Naive thymus-derived CD4-positive, alpha-beta T cell (primary cell): ENCODE measurements around the gene TRIM45. TPM values are rescaled to one million over a fixed set of nuclear protein-coding genes. Genes with fewer than 3 reads are reported as not detected.
A peak's percentile ranks its signal among the peaks of the same experiment; 100 is the strongest.

Source experiments
- ATAC-seq: fragments of 150-1000 bp; cut with Tn5 transposase; 2 replicates; pipeline ENCODE4 v1.10.0; 2021; ENCODE audit warnings: mild to moderate bottlenecking, moderate library complexity
- CTCF ChIA-PET: fragments of 350-600 bp; sonication (Branson Sonifier 250); formaldehyde crosslinking; loops from one replicate; lab custom pipeline; 2021; ENCODE audit warnings: antibody characterized with exemption; lab: Charles Lee
- POLR2A ChIA-PET: fragments of 350-600 bp; sonication (Branson Sonifier 250); formaldehyde crosslinking; loops from one replicate; lab custom pipeline; 2021; ENCODE audit warnings: antibody characterized with exemption, inconsistent platforms; lab: Charles Lee
- DNase-seq, 9 donors: peaks; one replicate each; pipeline versions ENCODE4 v3.0.0 to v3.0.0-alpha.2; 2020 to 2022; ENCODE audit warnings: mixed read lengths in 1 of 9
- H3K27ac ChIP-seq: one replicate; pipeline ENCODE4 v1.7.0; 2013; ENCODE audit warnings: mild to moderate bottlenecking, low read depth, low read length, moderate library complexity
- H3K27me3 ChIP-seq, 2 donors: one replicate each; pipeline ENCODE4 v1.7.0; 2013; ENCODE audit warnings: low read length in 2 of 2, mild to moderate bottlenecking in 2 of 2, moderate library complexity in 2 of 2; ENCODE audit not compliant: control insufficient read depth in 2 of 2, insufficient read depth in 2 of 2
- H3K36me3 ChIP-seq, 3 experiments: 1 replicate in 2 of 3; 2 replicates in 1 of 3; pipeline ENCODE4 v1.7.0; 2013; ENCODE audit warnings: low read length in 3 of 3, mild to moderate bottlenecking in 3 of 3, moderate library complexity in 1 of 3; ENCODE audit not compliant: insufficient read depth in 3 of 3, control insufficient read depth in 2 of 3
- H3K4me1 ChIP-seq, 2 donors: one replicate each; pipeline ENCODE4 v1.7.0; 2013; ENCODE audit warnings: low read length in 2 of 2, mild to moderate bottlenecking in 2 of 2, moderate library complexity in 1 of 2; ENCODE audit not compliant: control insufficient read depth in 2 of 2, insufficient read depth in 2 of 2
- H3K4me3 ChIP-seq: 2 replicates; pipeline ENCODE4 v1.7.0; 2013; ENCODE audit warnings: mild to moderate bottlenecking, low read length
- H3K9me3 ChIP-seq, 3 experiments: 1 replicate in 2 of 3; 2 replicates in 1 of 3; pipeline ENCODE4 v1.7.0; 2013; ENCODE audit warnings: low read length in 3 of 3; ENCODE audit not compliant: control insufficient read depth in 2 of 3
- H3K27ac Mint-ChIP-seq, 9 donors: one replicate each; pipeline ENCODE4 v1.8.0; 2020 to 2022; ENCODE audit warnings: mixed read lengths in 9 of 9, mild to moderate bottlenecking in 8 of 9, moderate library complexity in 5 of 9, inconsistent platforms in 2 of 9
- H3K27me3 Mint-ChIP-seq, 5 donors: one replicate each; pipeline ENCODE4 v1.8.0; 2021 to 2022; ENCODE audit warnings: mixed read lengths in 5 of 5, mild to moderate bottlenecking in 1 of 5
- H3K36me3 Mint-ChIP-seq, 5 donors: one replicate each; pipeline ENCODE4 v1.8.0; 2020 to 2022; ENCODE audit warnings: mixed read lengths in 5 of 5, mild to moderate bottlenecking in 3 of 5, inconsistent platforms in 1 of 5
- H3K4me1 Mint-ChIP-seq, 7 donors: one replicate each; pipeline ENCODE4 v1.8.0; 2020 to 2022; ENCODE audit warnings: mixed read lengths in 7 of 7, mild to moderate bottlenecking in 3 of 7, inconsistent platforms in 1 of 7
- H3K4me3 Mint-ChIP-seq, 10 donors: one replicate each; pipeline ENCODE4 v1.8.0; 2020 to 2022; ENCODE audit warnings: mild to moderate bottlenecking in 10 of 10, mixed read lengths in 10 of 10, moderate library complexity in 6 of 10, inconsistent platforms in 2 of 10
- H3K9me3 Mint-ChIP-seq, 11 donors: one replicate each; pipeline ENCODE4 v1.8.0; 2020 to 2022; ENCODE audit warnings: mixed read lengths in 11 of 11, mild to moderate bottlenecking in 4 of 11, inconsistent platforms in 1 of 11, moderate library complexity in 1 of 11
- intact Hi-C, 2 donors: fragments of 100-400 bp; cut with micrococcal nuclease; formaldehyde crosslinking; loops; one replicate each; pipeline ENCODE4 v1.15.1; 2023
- polyA plus RNA-seq, 2 donors: library from polyadenylated mRNA; unstranded; fragments of 300-500 nt; fragmentation: Illumina TruSeq; gene quantifications; one replicate each; pipeline ENCODE4 v1.2.3, GENCODE V29; 2021
- total RNA-seq, 6 experiments: library from RNA in 5 of 6; stranded (reverse) in 5 of 6; gene quantifications; 1 replicate in 5 of 6; 2 replicates in 1 of 6; pipeline ENCODE4 v1.2.3 and lab custom pipeline; 2021 to 2026

The TRIM45 gene
- total and polyA plus RNA-seq, 7 experiments from 2014 or later: 0.24 to 0.94 (median 0.38) TPM; not detected in 3

GRCh38 chr1:117092594-117092993 is 29.0 kb downstream of the TRIM45 start:
- H3K9me3 ChIP-seq: no peaks in the 10 kb centered on the region
- Mint-ChIP-seq H3K9me3 (no peaks in the 10 kb centered on the region), H3K27ac (no peak overlapping the region), H3K4me3 (no peak overlapping the region), H3K36me3 (peaks cover 29 to 68% (median 49%) of the 10 kb centered on the region in 5 donors), H3K4me1 (peaks cover 0 to 19% (median 2%) of the 10 kb centered on the region in 7 donors), H3K27me3 (no peaks in the 10 kb centered on the region)
- no peak for DNase-seq
- H3K4me1 ChIP-seq: no peaks in the 10 kb centered on the region
- H3K27me3 ChIP-seq: no peaks in the 10 kb centered on the region
- H3K27ac ChIP-seq: no peak overlapping the region
- peaks cover 3 to 57% (median 4%) of the 10 kb centered on the region in 3 experiments for H3K36me3 ChIP-seq
- ATAC-seq: no peak
- ChIA-PET POLR2A (interaction anchor here (1.0 kb wide), 1 partner anchor 111 kb away, joined by 3 read pairs; no protein-coding TSS in a partner anchor), CTCF (interaction anchor here (1.0 kb wide), 1 partner anchor 36 kb away, joined by 4 read pairs; no protein-coding TSS in a partner anchor)
- intact Hi-C loops: loop anchor here in 1 of 2 donors (10.0 kb wide), 1 partner anchor 62 kb away; no protein-coding TSS in a partner anchor
- H3K4me3 ChIP-seq: no peak overlapping the region

GRCh38 chr1:117089996-117090395 is 31.6 kb downstream of the TRIM45 start:
- CTCF ChIA-PET: interaction anchor here (0.6 kb wide), 1 partner anchor 37 kb away, joined by 3 read pairs; no protein-coding TSS in a partner anchor
- POLR2A ChIA-PET: no interaction called here
- H3K27ac Mint-ChIP-seq: no peak overlapping the region
- Histone ChIP-seq H3K27me3 (no peaks in the 10 kb centered on the region), H3K36me3 (peaks cover 3 to 53% (median 4%) of the 10 kb centered on the region in 3 experiments), H3K4me1 (no peaks in the 10 kb centered on the region), H3K4me3 (no peak overlapping the region), H3K27ac (no peak overlapping the region), H3K9me3 (no peaks in the 10 kb centered on the region)
- intact Hi-C loops: loop anchor here in 1 of 2 donors (10.0 kb wide), 1 partner anchor 65 kb away; no protein-coding TSS in a partner anchor
- no peaks in the 10 kb centered on the region for H3K27me3 Mint-ChIP-seq
- H3K36me3 Mint-ChIP-seq: peaks cover 19 to 60% (median 46%) of the 10 kb centered on the region in 5 donors
- H3K4me1 Mint-ChIP-seq: peaks cover 0 to 19% (median 2%) of the 10 kb centered on the region in 7 donors
- no peaks in the 10 kb centered on the region for H3K9me3 Mint-ChIP-seq
- no peak for ATAC-seq
- no peak for DNase-seq
- H3K4me3 Mint-ChIP-seq: no peak overlapping the region

GRCh38 chr1:117087686-117088085 is 33.9 kb downstream of the TRIM45 start:
- H3K27me3 Mint-ChIP-seq: no peaks in the 10 kb centered on the region
- Histone ChIP-seq H3K27me3 (no peaks in the 10 kb centered on the region), H3K27ac (no peak overlapping the region), H3K36me3 (peaks cover 0 to 35% (median 4%) of the 10 kb centered on the region in 3 experiments), H3K4me3 (no peak overlapping the region), H3K9me3 (no peaks in the 10 kb centered on the region), H3K4me1 (no peaks in the 10 kb centered on the region)
- no peak for ATAC-seq
- H3K9me3 Mint-ChIP-seq: no peaks in the 10 kb centered on the region
- no peak overlapping the region for H3K4me3 Mint-ChIP-seq
- intact Hi-C loops: no loop called here
- peaks cover 15 to 59% (median 42%) of the 10 kb centered on the region in 5 donors for H3K36me3 Mint-ChIP-seq
- peaks cover 0 to 8% (median 0%) of the 10 kb centered on the region in 7 donors for H3K4me1 Mint-ChIP-seq
- no peak overlapping the region for H3K27ac Mint-ChIP-seq
- POLR2A ChIA-PET: no interaction called here
- DNase-seq: no peak
- CTCF ChIA-PET: no interaction called here

- no peaks in the 10 kb centered on the region for H3K9me3 ChIP-seq
- Mint-ChIP-seq H3K9me3 (no peaks in the 10 kb centered on the region), H3K4me1 (no peaks in the 10 kb centered on the region), H3K27ac (no peak overlapping the region), H3K27me3 (no peaks in the 10 kb centered on the region), H3K4me3 (no peak overlapping the region), H3K36me3 (peaks cover 4 to 56% (median 32%) of the 10 kb centered on the region in 5 donors)
- no peaks in the 10 kb centered on the region for H3K27me3 ChIP-seq
- H3K36me3 ChIP-seq: peaks cover 0 to 47% (median 0%) of the 10 kb centered on the region in 3 experiments
- H3K4me3 ChIP-seq: no peak overlapping the region
- H3K4me1 ChIP-seq: no peaks in the 10 kb centered on the region
- ATAC-seq: no peak
- ChIA-PET CTCF (no interaction called here), POLR2A (no interaction called here)
- no peak overlapping the region for H3K27ac ChIP-seq
- intact Hi-C loops: no loop called here
- DNase-seq: no peak
Observed at GRCh38 chr1:117084231-117084630, 37.3 kb downstream of the TRIM45 start.

- intact Hi-C loops: no loop called here
Observed at GRCh38 chr1:117079737-117080136, 41.8 kb downstream of the TRIM45 start.

GRCh38 chr1:117077267-117077666 is 44.3 kb downstream of the TRIM45 start:
- H3K36me3 ChIP-seq: peaks cover 8 to 81% (median 12%) of the 10 kb centered on the region in 3 experiments
- H3K27me3 ChIP-seq: no peaks in the 10 kb centered on the region
- H3K4me3 Mint-ChIP-seq: peak overlapping the region in 1 of 10 donors; percentile 3
- H3K4me3 ChIP-seq: no peak overlapping the region
- peaks cover 26 to 60% (median 38%) of the 10 kb centered on the region in 5 donors for H3K36me3 Mint-ChIP-seq
- H3K9me3 ChIP-seq: no peaks in the 10 kb centered on the region
- CTCF ChIA-PET: no interaction called here
- H3K27ac ChIP-seq: no peak overlapping the region
- H3K4me1 Mint-ChIP-seq: peaks cover 0 to 15% (median 0%) of the 10 kb centered on the region in 7 donors
- peak; percentile 46 for ATAC-seq
- DNase-seq: peak in 1 of 9 donors; percentile 38
- H3K9me3 Mint-ChIP-seq: no peaks in the 10 kb centered on the region
- no peaks in the 10 kb centered on the region for H3K4me1 ChIP-seq
- peak overlapping the region in 3 of 9 donors; percentile 0 to 66 (median 16) for H3K27ac Mint-ChIP-seq
- no peaks in the 10 kb centered on the region for H3K27me3 Mint-ChIP-seq
- POLR2A ChIA-PET: no interaction called here
- intact Hi-C loops: no loop called here

More at GRCh38 chr1:117079737-117080136, 41.8 kb downstream of the TRIM45 start:
- POLR2A ChIA-PET: no interaction called here
- H3K27me3 Mint-ChIP-seq: no peaks in the 10 kb centered on the region
- H3K4me3 ChIP-seq: no peak overlapping the region
- no peak overlapping the region for H3K27ac ChIP-seq
- H3K36me3 ChIP-seq: peaks cover 8 to 75% (median 12%) of the 10 kb centered on the region in 3 experiments
- no peak overlapping the region for H3K27ac Mint-ChIP-seq
- H3K4me1 ChIP-seq: no peaks in the 10 kb centered on the region
- DNase-seq (no peak), ATAC-seq (no peak)
- no peak overlapping the region for H3K4me3 Mint-ChIP-seq
- H3K4me1 Mint-ChIP-seq: peaks cover 0 to 11% (median 0%) of the 10 kb centered on the region in 7 donors
- no peaks in the 10 kb centered on the region for H3K9me3 Mint-ChIP-seq
- no peaks in the 10 kb centered on the region for H3K9me3 ChIP-seq
- H3K36me3 Mint-ChIP-seq: peaks cover 25 to 73% (median 43%) of the 10 kb centered on the region in 5 donors
- no peaks in the 10 kb centered on the region for H3K27me3 ChIP-seq
- CTCF ChIA-PET: no interaction called here

- CTCF ChIA-PET: no interaction called here
- peaks cover 24 to 58% (median 36%) of the 10 kb centered on the region in 5 donors for H3K36me3 Mint-ChIP-seq
- peaks cover 0 to 18% (median 0%) of the 10 kb centered on the region in 7 donors for H3K4me1 Mint-ChIP-seq
- intact Hi-C loops: no loop called here
- H3K27ac Mint-ChIP-seq: no peak overlapping the region
- POLR2A ChIA-PET: no interaction called here
- peaks cover 8 to 75% (median 12%) of the 10 kb centered on the region in 3 experiments for H3K36me3 ChIP-seq
- H3K4me3 ChIP-seq: no peak overlapping the region
- H3K27me3 ChIP-seq: no peaks in the 10 kb centered on the region
- ATAC-seq (no peak), DNase-seq (no peak)
- H3K9me3 ChIP-seq: no peaks in the 10 kb centered on the region
- no peaks in the 10 kb centered on the region for H3K4me1 ChIP-seq
- H3K27me3 Mint-ChIP-seq: no peaks in the 10 kb centered on the region
- no peak overlapping the region for H3K27ac ChIP-seq
- no peak overlapping the region for H3K4me3 Mint-ChIP-seq
- H3K9me3 Mint-ChIP-seq: no peaks in the 10 kb centered on the region
Observed at GRCh38 chr1:117076648-117077047, 44.9 kb downstream of the TRIM45 start.
